Middle frontal gyrus (tissue), 1 donor: Measurements from ENCODE around the gene SPRED2.

Experiments
- DNase-seq: peaks from one replicate; pipeline ENCODE4 v3.0.0-alpha.2; 2015; ENCODE audit warnings: low spot score; ENCODE audit errors: extremely low spot score

SPRED2 gene

DNA sequence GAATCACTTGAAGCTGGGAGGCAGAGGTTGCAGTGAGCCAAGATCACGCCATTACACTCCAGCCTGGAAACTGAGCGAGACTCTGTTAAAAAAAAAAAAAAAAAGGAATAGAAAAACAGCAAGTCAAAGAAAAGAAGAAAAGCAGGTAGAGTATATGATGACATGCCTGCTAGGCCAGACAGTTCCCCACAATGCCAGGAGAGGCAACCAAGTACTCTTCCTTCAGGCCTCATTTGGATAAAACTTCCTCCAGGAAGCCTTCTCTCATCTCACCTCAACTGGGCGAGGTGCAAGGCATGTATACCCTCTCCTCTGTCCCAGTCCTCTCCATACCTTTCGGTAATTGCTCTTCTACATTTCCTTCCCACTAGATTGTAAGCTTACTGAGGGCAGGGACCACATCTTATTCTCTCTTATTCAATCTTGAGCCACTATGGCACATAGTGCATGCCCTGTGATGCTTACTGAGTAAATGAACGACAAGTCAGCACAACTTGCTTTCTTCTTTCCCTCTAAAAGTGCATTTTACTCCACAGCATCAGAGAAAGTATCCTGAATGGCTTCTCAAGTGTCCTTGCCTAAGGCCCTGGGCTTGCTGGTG lies 10.1 kb upstream of the SPRED2 start:
- no peak for DNase-seq

DNA sequence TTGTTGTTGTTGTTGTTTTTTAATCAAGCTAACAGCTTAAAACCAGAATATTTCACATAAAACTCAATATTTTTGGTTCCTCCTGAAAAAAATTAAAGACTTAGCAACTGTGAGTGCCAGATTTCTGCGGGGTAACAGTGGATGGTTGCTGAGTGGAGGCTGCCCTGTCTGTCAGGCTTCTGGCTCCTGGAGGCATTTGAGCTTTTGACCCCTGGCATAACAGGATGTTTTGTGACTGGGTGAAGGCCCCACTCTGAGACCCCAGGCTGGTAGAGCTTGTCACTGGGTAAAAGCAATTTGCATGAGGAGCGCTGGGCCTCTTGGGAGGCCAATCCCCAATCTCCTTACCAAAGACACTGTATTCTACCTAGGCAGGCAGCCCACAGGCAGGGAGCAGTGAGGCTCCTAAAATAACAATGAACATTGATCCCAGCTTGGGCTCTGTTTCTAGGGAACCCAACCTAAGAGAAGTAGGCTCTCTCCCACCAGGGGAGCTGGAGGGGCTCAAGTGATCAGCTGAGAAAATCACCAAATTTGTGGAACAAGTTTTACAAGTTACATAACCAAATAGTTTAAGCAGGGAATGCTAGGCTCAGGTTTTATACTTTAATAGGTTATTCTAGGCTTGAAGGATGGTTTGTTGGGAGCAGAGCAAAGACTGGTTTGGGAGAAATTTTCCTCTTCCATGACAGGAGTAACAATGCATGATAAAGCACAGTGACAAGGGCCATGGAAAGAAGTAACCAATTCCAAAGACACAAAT lies 5.9 kb upstream of the SPRED2 start:
- DNase-seq = no peak

DNA sequence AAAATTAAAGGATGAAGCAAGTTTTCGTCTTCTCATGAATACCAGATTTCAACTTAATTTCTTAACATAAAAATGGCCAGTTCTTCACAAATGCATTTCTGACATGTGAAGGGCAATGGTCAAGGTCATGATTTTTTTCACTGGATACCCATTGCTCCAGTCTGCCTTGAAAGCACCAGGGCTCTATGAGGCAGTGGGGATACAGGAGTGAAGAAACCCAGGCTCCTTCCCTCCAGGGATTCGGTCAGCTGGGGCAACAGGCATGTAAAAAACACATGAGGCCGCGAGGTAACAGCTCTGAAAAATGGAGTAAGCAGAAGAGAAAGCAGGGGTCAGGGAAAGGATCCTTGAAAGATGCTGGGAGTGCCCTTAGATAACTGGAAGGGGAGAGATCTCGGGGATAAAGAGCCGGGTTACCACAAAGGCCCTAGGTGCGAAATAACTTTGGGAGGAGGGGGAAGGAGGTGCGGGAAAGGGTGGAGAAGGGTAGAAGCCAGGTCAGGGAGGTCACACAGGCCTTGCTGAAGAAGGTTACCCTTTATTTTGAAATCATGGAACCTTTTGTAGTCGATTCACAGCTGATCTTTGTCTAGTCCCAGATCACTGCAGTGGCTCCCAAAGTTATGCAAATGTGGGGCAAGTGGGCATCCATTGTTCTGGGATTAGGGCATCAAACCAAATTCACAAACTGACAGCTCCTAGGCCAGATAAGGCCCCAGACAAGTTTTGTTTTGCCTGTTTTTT lies 5.2 kb upstream of the SPRED2 start:
- no peak for DNase-seq

DNA sequence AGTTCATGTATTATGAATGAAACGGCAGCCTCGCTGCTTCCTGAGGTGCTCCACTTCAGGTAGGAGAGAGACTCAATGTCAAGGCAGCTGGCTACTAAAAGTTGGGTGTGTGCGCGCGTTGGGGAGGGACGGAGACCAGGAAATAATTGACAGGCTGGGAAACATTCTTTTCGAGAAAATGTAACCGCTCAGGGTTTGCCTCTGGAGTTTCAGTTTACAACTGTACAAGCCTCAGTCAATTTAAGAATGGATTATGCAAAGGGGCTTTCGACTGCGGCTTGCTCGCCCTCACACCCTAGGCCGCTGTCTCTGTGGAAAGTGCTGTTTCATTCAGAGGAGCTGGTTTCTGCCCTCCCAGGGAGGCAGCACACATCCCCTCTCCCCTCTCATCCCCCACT lies 4.4 kb upstream of the SPRED2 start:
- no peak for DNase-seq

DNA sequence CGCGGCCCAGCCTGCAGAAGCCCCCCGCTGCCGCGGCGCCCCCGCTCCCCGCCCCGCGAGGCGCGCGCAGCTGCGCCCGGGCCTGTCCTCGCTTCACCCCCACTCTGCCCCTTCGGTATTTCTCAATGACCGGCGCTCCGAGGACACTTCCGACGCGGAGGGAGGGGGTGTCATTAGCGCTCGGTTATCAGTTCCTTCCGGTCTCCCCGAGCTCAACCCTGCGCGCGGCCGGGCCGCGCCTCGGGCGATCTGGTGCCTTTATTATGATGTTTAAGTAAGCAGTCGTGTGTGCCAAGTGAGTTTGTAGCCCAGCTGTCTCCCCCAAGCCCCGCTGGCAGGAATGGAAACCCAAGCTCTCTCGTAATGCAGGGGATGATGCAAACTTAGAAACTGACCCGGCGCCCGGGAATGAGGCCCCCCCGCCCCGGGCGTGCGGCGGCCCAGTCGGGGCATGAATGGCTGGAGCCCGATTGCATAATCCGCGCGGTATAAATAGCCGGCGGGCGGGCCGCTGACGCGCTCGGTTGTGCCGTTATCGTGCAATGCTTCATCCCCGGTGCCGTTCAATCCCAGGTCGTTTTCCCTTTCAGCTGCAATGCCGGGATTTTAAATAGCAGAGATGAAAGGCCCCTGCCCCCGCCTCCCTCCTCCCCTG lies 3.9 kb upstream of the SPRED2 start:
- peak; percentile 47 for DNase-seq

DNA sequence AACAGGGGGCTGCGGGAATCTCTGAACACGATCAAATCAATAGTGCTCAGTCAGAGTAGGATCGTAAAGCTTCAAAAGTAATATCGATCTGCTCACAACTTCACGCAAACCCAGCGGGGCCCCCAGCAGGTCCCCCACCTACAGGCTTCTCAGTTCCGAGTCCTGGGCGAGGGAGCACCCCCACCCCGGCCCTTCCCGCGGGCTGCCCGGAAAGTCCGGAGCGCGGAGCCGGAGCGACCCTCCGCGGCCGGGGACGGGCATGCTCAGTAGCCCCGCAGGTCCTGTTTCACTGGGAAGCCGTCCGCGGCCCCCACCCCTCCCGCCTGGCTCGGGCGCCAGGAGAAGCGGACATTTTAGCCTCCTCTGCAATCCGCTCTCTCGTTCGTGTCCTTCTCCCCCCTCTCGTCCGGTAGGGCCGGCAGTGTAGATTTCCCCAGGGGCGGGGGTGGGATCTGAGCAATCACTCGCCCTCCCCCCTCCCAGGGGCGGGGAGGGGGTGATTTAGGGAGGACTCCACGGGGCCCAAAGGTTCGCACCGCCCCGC lies 3.3 kb upstream of the SPRED2 start:
- peak; percentile 76 for DNase-seq

DNA sequence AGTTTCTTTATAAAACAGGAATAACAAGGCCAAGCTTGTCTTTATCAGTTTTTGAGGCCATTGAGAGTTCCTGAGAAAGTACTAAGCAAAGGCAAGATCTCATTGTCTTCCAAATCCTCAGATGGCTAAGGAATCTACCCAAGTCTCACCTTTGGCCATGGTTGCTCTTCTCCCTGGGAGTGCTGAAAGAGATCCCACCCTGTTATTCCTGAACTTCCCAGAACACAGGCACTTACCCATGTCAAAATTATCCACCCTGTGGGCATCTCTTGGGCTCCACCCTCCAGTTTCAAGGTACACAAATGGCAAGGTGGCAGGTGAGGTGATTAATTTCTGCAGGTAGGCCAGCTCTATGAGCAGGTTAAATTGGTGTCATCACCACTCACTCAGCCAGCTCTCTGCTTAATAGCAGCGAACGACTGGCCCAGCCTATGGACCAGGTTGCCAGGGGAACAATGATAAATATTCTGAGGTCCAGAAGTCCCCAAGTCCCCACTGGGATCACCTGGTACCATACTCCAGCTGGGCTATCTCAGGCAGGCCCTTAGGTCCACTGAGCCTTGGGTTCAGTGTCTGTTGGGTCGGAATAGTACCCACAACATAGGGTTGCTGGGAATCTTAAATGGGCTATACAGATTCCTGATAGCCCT lies 2.3 kb upstream of the SPRED2 start:
- no peak for DNase-seq

DNA sequence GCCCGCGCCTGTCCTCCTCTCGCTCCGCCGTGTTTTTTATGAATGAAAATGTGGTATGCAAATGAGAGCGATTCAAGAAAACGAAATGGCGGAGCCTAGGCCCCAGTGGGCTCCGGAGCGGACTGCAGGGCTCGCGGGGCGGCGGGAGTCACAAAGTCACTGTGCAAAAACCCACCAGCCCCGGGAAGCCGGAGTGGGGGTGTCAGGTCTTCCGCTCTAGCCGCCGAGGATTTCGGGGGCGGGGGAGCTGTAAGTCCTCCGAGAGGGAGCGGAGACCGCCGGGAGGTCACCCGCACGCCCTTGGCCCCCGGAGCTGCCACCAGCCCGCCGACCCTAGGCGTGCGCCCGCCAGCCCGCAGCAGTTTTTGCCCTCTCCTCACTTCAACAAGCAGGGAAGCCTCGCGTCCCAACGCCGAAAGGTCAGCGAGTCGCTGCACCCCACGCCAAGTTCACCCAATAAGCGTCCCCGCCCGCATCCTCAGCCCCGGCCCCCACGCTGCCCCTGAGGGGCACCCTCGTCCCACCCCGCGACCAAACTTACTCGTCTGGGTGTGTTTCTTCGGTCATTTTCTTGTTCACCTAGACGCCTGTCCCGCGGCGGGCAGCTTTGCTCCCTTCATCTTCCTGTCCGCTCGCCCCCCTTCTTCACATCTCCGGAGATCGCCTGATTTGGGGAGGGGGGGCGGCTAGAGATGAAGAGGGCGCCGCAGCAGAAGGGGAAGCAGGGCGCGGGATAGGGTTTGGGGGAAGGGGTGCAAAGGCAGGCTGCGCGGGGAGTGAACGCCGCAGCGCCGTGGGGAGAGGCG lies 775 bp downstream of the SPRED2 start:
- no peak for DNase-seq

DNA sequence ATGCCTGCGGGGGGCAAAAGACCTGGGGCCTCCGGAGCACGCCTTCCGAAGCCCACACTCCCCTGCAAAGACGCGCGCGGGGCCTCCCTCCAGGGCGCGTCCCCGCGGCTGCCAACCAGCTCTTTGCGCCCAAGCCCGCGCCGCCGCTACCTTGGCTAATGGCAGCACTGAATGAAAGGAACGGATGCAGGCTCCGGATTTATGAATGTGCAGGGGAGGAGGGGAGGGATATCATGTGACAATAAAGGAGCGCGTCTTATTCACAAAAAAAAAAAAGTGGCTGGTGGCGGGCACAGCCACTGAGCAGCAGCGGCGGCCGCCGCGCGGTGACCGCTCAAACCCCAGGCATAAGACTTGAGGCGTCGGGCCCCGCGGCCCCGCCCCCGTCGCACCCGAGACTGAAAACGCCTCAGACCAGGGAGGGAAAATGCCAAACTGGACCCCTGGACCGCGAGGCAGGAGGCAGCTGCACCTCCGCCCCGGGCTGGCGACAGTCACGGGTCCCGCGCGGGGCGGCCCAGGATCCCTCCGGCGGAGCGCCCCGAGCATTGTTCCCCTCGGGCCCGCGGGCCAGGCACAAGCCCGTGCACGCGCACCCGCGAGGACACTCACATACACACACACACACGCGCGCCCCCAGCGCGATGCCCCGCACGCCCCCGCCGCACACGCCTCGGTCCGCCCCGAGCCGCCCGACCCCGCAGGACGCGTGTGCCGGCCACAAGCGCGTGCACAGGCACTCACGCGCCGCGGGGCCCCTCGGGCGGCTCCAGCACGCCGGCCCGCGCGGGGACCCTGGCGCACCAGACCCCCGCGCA lies 1.6 kb downstream of the SPRED2 start:
- DNase-seq = peak; percentile 58

DNA sequence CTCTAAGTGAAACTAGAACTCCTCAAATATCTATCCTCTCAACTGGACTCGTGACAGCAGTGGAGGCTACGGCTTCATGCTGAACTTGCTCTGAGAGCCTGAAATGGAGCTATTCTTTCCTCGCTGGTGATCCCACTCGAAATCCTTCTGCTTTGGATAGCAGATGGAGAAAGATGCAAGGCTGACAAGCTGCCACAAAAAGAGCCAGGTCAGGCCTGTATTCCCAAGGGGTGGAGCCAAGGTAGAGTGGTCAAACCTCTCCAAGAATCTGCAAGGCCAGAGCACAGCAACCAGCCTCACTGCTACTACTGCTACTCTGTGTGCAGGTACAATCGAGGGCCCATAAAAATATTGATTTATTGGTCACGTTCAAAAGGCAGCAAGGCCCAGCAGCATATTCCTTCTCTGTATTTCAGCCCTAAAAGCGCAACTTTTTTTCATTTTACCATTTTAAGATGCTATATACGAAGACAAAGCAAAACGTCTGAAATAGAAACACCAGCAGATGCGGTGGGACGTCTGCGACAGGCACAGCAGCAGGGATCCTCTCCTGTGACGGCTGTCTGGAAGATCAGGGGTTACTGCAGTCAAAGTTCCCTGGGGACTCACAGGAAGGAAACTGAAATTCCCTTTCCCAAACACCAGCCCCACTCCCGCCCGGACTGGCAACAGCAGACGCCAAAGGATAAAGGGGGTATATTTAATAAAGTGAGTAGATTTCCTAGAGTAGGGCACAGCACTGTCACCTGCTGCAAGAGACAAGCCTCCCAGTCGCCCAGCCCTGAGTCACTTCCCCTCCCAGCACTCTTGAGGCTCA lies 2.4 kb downstream of the SPRED2 start:
- DNase-seq = no peak

DNA sequence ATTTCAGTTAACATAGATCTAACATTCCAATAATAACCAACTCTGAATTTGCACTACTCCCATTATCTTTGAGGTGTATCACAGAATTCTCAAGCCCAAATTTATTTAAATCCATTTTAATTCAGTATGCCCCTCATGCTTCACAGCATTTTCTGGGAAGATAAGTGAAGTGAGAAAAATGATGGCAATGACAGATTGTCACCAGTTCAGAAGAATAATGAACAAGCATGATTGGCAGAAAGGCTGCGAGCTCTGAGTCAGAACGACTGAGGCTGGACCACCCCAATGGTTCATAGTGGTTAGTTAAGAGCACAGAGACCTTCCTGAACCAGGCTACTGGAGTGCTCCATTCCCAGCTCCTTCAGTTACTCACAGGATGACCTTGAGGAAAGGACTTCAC lies 4.9 kb downstream of the SPRED2 start:
- DNase-seq = no peak

DNA sequence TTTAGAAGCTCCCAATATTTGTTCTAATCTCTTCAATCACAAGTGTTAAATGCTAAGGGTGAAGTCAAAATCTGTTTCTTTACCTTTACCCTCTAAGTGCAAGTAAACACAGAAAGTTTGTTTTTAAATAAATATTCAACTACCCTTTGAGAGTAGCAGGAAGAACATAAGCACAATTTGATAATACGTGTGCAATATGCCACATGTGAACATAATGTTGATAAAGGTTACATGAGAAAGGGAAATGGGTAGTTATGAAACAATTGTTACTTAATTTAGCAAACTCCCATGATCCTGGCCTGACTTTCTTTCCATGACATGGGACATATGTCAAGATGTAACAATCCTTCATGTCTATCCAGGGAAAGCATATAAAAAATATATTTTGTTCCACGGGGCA lies 7.1 kb downstream of the SPRED2 start:
- no peak for DNase-seq

DNA sequence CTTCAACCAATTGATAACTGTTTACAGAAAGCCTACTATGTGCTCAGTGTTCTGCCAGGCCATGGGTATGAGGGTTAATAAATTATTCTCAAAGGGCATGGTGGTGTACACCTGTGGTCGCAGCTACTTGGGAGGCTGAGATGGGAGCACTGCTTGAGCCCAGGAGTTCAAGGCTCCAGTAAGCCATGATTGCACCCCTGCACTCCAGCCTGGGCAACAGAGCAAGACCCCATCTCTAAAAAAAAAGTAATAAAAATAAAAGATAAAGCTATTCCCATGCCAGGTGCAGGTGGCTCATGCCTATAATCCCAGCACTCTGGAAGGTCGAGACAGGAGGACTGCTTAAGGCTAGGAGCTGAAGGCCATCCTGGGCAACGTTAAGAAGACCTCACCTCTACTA lies 8.0 kb downstream of the SPRED2 start:
- DNase-seq = no peak

DNA sequence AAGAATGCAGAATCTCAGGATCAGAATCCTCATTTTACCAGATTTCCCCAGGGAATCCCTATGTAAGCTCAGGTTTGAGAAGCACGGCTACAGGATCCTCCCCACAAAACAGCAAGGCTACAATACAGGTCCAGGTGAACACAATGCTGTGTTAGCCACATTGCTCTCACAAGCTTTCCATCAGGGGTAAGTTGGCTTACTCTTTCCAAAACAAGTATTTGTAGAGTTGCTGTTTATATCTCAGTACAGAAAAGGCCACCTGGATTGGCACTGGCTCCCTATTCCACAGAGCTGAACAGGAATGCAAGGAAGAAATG lies 11.0 kb downstream of the SPRED2 start:
- no peak for DNase-seq

DNA sequence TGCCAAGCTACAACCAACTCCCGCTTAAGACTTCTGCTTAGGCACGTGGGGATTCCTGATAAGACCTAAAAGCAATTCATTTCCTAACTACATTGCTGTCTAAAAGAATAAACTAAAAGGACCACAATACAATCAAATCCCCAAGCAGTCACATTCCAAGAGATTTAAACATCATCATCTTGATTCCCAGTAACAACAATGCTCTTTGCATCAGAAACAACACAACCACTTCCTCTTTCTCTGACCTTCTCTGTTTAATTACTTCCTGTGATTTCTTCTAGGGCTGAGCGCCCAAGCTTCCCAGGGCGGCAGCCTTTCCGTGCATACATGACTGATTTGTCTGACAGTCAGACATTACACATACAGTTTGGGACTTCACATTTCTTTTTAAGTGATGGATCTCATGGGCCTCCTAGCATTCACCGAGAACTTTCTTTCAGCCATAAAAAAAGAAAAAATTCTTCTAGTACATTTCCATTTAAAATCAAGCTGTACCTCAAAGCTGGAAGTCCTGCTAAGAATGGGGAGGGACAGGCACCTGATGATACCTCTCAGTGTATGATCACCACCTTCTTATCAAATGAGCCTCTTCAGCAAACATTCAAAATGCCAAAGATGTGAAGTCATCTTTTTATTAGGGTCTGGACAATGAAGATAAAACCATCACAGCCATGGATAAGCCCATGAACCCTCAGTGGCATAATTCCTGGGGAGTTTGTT lies 11.5 kb downstream of the SPRED2 start:
- no peak for DNase-seq

DNA sequence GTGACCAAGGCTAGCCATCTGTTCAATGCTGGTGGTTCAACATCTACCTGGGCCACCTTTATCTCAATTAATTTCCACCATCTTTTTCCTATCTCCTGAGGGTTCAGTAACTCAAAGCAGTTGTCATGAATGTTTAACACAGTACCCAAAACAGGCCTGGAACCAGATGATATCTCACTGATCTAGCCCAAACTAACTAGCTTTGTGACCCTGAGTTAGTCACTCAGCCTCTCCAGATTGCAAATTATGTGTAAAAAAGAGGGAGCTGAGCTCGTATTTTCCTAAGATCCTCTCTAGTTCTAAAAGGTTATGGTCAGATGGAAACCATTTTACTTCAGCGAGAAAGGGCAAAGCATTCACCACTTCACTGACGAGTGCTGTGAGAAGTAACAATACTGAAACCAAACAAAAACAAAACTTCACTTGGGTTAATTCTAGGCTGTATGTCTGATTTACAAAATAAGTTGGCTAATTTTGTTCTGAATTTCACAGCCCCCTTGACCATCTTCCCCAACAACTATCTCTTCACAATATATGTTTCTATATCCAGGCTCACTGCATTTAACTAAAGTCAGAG lies 14.8 kb downstream of the SPRED2 start:
- no peak for DNase-seq

DNA sequence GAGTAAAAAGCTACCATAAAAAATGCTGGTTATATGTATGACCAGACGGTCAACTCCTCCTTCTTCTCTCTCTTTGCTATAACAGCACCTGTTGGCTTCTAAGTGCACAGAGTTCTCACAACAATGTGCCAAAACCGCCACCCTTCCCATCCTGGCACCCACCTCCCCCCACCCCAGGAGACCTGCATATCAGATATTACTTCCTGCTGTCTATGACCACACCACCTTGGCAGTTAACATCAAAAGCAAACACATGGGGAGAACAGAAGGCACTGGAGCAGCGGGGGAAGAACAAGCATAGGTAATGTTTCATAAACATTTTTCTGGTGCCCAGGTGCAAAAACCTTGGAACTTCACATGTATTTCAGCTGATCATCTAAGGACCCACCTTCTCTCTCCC lies 15.5 kb downstream of the SPRED2 start:
- no peak for DNase-seq

DNA sequence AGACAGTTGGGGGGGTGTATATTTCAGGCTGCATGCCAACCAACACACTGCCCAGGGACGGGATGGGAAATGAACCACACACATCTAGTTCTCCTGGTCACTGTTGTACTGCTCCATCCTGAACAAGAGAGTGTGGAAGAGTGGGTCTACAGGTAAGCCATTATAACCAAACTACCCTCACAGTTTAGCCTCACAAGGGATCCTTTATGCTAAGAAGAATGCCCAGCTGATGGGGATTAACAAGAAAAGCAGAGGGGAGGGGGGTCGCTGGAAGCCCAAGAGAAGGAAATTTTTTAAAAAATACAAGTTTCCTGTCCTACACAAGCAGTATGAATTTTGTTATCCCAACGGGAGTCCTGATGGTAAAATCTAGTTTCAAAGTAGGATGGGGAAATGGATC lies 16.1 kb downstream of the SPRED2 start:
- DNase-seq = no peak
